Activated CD8-positive, alpha-beta T cell treated with anti-CD3 and anti-CD28 coated beads for 36 hours (primary cell): ENCODE results near the gene KCNN4. TPM values are rescaled to one million over a fixed set of nuclear protein-coding genes. Genes with fewer than 3 reads are reported as not detected.

Experiments
- ATAC-seq: fragments of 200-7000 bp; cut with Tn5 transposase; one replicate; pipeline ENCODE4 v1.10.0; 2021; ENCODE audit warnings: mild to moderate bottlenecking, moderate library complexity
- CTCF ChIA-PET: fragments of 350-600 bp; sonication (Branson Sonifier 250); formaldehyde crosslinking; loops from one replicate; lab custom pipeline; 2021; ENCODE audit warnings: antibody characterized with exemption; lab: Charles Lee
- POLR2A ChIA-PET: fragments of 350-600 bp; sonication (Branson Sonifier 250); formaldehyde crosslinking; loops from one replicate; lab custom pipeline; 2021; ENCODE audit warnings: antibody characterized with exemption; lab: Charles Lee
- DNase-seq: peaks from one replicate; pipeline ENCODE4 v3.0.0-alpha.2; 2020
- H3K27ac Mint-ChIP-seq: one replicate; pipeline ENCODE4 v1.8.0; 2021; ENCODE audit warnings: mild to moderate bottlenecking, mixed read lengths
- H3K27me3 Mint-ChIP-seq: one replicate; pipeline ENCODE4 v1.8.0; 2021; ENCODE audit warnings: mixed read lengths
- H3K36me3 Mint-ChIP-seq: one replicate; pipeline ENCODE4 v1.8.0; 2021; ENCODE audit warnings: low read depth, mixed read lengths
- H3K4me1 Mint-ChIP-seq: one replicate; pipeline ENCODE4 v1.8.0; 2021; ENCODE audit warnings: low read depth, mixed read lengths
- H3K4me3 Mint-ChIP-seq: one replicate; pipeline ENCODE4 v1.8.0; 2021; ENCODE audit warnings: mild to moderate bottlenecking, moderate library complexity, mixed read lengths
- H3K9me3 Mint-ChIP-seq: one replicate; pipeline ENCODE4 v1.8.0; 2021; ENCODE audit warnings: mixed read lengths
- CTCF ChIP-seq: fragments of 200-600 bp; IDR thresholded peaks from one replicate; pipeline ENCODE4 v1.8.0; 2022; ENCODE audit warnings: antibody characterized with exemption, mild to moderate bottlenecking
- intact Hi-C: fragments of 100-400 bp; cut with micrococcal nuclease; formaldehyde crosslinking; loops from one replicate; pipeline ENCODE4 v1.10.0; 2022
- total RNA-seq, 2 experiments: library from RNA; stranded (reverse); gene quantifications; one replicate each; pipeline ENCODE4 v1.2.3, GENCODE V29; 2021

Gene KCNN4
- total RNA-seq, 2 experiments from 2014 or later: 49.5 to 49.6 TPM

- POLR2A ChIA-PET: no interaction called here
- CTCF ChIA-PET: no interaction called here
- DNase-seq (peak; percentile 92), ATAC-seq (peak; percentile 96)
- no peak for TF ChIP-seq CTCF
- peaks cover 12% of the 10 kb centered on the region for H3K27me3 Mint-ChIP-seq
- peak overlapping the region; percentile 73 for H3K4me3 Mint-ChIP-seq
- H3K4me1 Mint-ChIP-seq: peaks cover 12% of the 10 kb centered on the region
- peak overlapping the region; percentile 27 for H3K27ac Mint-ChIP-seq
- peaks cover 3% of the 10 kb centered on the region for H3K36me3 Mint-ChIP-seq
- intact Hi-C loops: no loop called here
- no peaks in the 10 kb centered on the region for H3K9me3 Mint-ChIP-seq
These were observed 18.0 kb upstream of the KCNN4 start for GRCh38 chr19:43798546-43799409.

- intact Hi-C loops: no loop called here
- H3K36me3 Mint-ChIP-seq: peaks cover 3% of the 10 kb centered on the region
- peak; percentile 9 for ATAC-seq
- CTCF ChIA-PET: no interaction called here
- POLR2A ChIA-PET: no interaction called here
- peaks cover 12% of the 10 kb centered on the region for H3K4me1 Mint-ChIP-seq
- H3K27ac Mint-ChIP-seq: peak overlapping the region; percentile 27
- H3K9me3 Mint-ChIP-seq: no peaks in the 10 kb centered on the region
- TF ChIP-seq CTCF: no peak
- peaks cover 12% of the 10 kb centered on the region for H3K27me3 Mint-ChIP-seq
- peak overlapping the region; percentile 73 for H3K4me3 Mint-ChIP-seq
- no peak for DNase-seq
These were observed 17.3 kb upstream of the KCNN4 start for GRCh38 chr19:43798026-43798545.

GRCh38 chr19:43797556-43797955, 16.8 kb upstream of the KCNN4 start:
- H3K4me3 Mint-ChIP-seq: peak overlapping the region; percentile 73
- peaks cover 12% of the 10 kb centered on the region for H3K27me3 Mint-ChIP-seq
- intact Hi-C loops: no loop called here
- no peak for TF ChIP-seq CTCF
- no peaks in the 10 kb centered on the region for H3K9me3 Mint-ChIP-seq
- POLR2A ChIA-PET: no interaction called here
- DNase-seq (no peak), ATAC-seq (no peak)
- H3K27ac Mint-ChIP-seq: no peak overlapping the region
- CTCF ChIA-PET: interaction anchor here (0.9 kb wide), 1 partner anchor 12 kb away, joined by 6 read pairs; no protein-coding TSS in a partner anchor
- peaks cover 12% of the 10 kb centered on the region for H3K4me1 Mint-ChIP-seq
- H3K36me3 Mint-ChIP-seq: peaks cover 3% of the 10 kb centered on the region

GRCh38 chr19:43797118-43797517, 16.3 kb upstream of the KCNN4 start:
- Mint-ChIP-seq H3K4me3 (peak overlapping the region; percentile 17), H3K4me1 (peaks cover 12% of the 10 kb centered on the region), H3K27me3 (peaks cover 12% of the 10 kb centered on the region), H3K9me3 (no peaks in the 10 kb centered on the region), H3K27ac (no peak overlapping the region), H3K36me3 (peaks cover 3% of the 10 kb centered on the region)
- ChIA-PET CTCF (interaction anchor here (0.9 to 1.0 kb wide), 3 partner anchors 12 to 52 kb away, joined by 3 to 6 read pairs (median 4); no protein-coding TSS in a partner anchor), POLR2A (no interaction called here)
- no peak for TF ChIP-seq CTCF
- DNase-seq (no peak), ATAC-seq (no peak)
- intact Hi-C loops: no loop called here

GRCh38 chr19:43790587-43790986, 9.8 kb upstream of the KCNN4 start:
- Mint-ChIP-seq H3K4me1 (no peaks in the 10 kb centered on the region), H3K9me3 (no peaks in the 10 kb centered on the region), H3K36me3 (no peaks in the 10 kb centered on the region), H3K4me3 (no peak overlapping the region), H3K27me3 (peaks cover 8% of the 10 kb centered on the region), H3K27ac (no peak overlapping the region)
- ChIA-PET POLR2A (no interaction called here), CTCF (interaction anchor here (0.7 kb wide), 1 partner anchor 45 kb away, joined by 3 read pairs; no protein-coding TSS in a partner anchor)
- intact Hi-C loops: no loop called here
- DNase-seq: no peak
- ATAC-seq: no peak
- no peak for TF ChIP-seq CTCF
